GM21360 (cell line): Measurements from ENCODE around the gene RNPS1.

ENCODE experiments used
- ATAC-seq: cut with Tn5 transposase; IDR thresholded peaks from one replicate; pipeline ENCODE4 v1.9.1; 2021; ENCODE audit warnings: mild to moderate bottlenecking, moderate library complexity; ENCODE audit not compliant: unreplicated experiment

RNPS1 gene

GRCh38 chr16:2216330-2216729 is 51.6 kb downstream of the RNPS1 start:
- no peak for ATAC-seq

GRCh38 chr16:2214719-2214968 is 53.3 kb downstream of the RNPS1 start, which contains the start of gene PGP:
TSS of gene PGP (minus strand) at chr16:2214840. CDS start at chr16:2214777, 63 bp downstream.
- ATAC-seq, result peak; percentile 75

- ATAC-seq, result peak; percentile 2
Measured at GRCh38 chr16:2213817-2214718, 53.9 kb downstream of the RNPS1 start.

- no peak for ATAC-seq
Measured at GRCh38 chr16:2212362-2213324, 55.3 kb downstream of the RNPS1 start.

- no peak for ATAC-seq
Measured at GRCh38 chr16:2211923-2212347, 56.0 kb downstream of the RNPS1 start.

GRCh38 chr16:2210386-2211365 is 57.2 kb downstream of the RNPS1 start, which contains the start of gene BRICD5:
TSS of gene BRICD5 (minus strand) at chr16:2210863. CDS start at chr16:2210833, 30 bp downstream.
- no peak for ATAC-seq

- no peak for ATAC-seq
Measured at GRCh38 chr16:2210009-2210332, 58.0 kb downstream of the RNPS1 start.

- no peak for ATAC-seq
Measured at GRCh38 chr16:2209258-2210008, 58.5 kb downstream of the RNPS1 start.

- ATAC-seq, result no peak
Measured at GRCh38 chr16:2208772-2209171, 59.2 kb downstream of the RNPS1 start.

- ATAC-seq, result no peak
Measured at GRCh38 chr16:2208308-2208707, 59.6 kb downstream of the RNPS1 start.

- no peak for ATAC-seq
Measured at GRCh38 chr16:2207872-2208271, 60.1 kb downstream of the RNPS1 start.

GRCh38 chr16:2206780-2207433 is 61.0 kb downstream of the RNPS1 start:
- ATAC-seq, result no peak

GRCh38 chr16:2206420-2206779 is 61.5 kb downstream of the RNPS1 start:
- ATAC-seq, result no peak

- no peak for ATAC-seq
Measured at GRCh38 chr16:2205967-2206313, 62.0 kb downstream of the RNPS1 start.

GRCh38 chr16:2205104-2205966 is 62.6 kb downstream of the RNPS1 start, which contains the start of gene MLST8:
TSS of gene MLST8 (plus strand) at chr16:2205454. CDS start at chr16:2206086, 632 bp downstream.
- peak; percentile 80 for ATAC-seq

- ATAC-seq, result no peak
Measured at GRCh38 chr16:2204416-2205103, 63.4 kb downstream of the RNPS1 start.
